OCI-LY7 (cell line): Measurements from ENCODE around the gene TTLL10. TPM values are rescaled to one million over a fixed set of nuclear protein-coding genes. Genes with fewer than 3 reads are reported as not detected.

Source experiments
- BruUV-seq: library from RNA; stranded (reverse); fragments of 400-500 nt; replicated peaks from 2 replicates; lab custom pipeline; 2021; lab: Mats Ljungman, UMichigan
- CTCF ChIA-PET: fragments of 300-600 bp; sonication (Branson Sonifier 250); formaldehyde crosslinking; loops from one replicate; lab custom pipeline; 2022; ENCODE audit warnings: antibody characterized with exemption; ENCODE audit not compliant: unreplicated experiment; lab: Charles Lee
- POLR2A ChIA-PET: fragments of 300-600 bp; sonication (Branson Sonifier 250); formaldehyde crosslinking; loops from one replicate; lab custom pipeline; 2022; ENCODE audit warnings: antibody characterized with exemption; lab: Charles Lee
- DNase-seq: peaks from one replicate; pipeline ENCODE4 v3.0.0-alpha.2; 2015; ENCODE audit warnings: low spot score
- H2AFZ ChIP-seq: fragments of 200-600 bp; sonication (generic), shearing (Covaris generic); 2 replicates; pipeline ENCODE4 v1.6.1; 2014; ENCODE audit warnings: mild to moderate bottlenecking, antibody characterized with exemption, low read length, moderate library complexity
- H3K27ac ChIP-seq: fragments of 200-600 bp; sonication (generic); 2 replicates; pipeline ENCODE4 v1.5.1; 2014; ENCODE audit warnings: mixed run types, low read depth, mild to moderate bottlenecking, moderate library complexity, low read length, inconsistent platforms; ENCODE audit not compliant: poor library complexity, severe bottlenecking
- H3K36me3 ChIP-seq: fragments of 200-600 bp; sonication (generic); 2 replicates; pipeline ENCODE4 v1.6.1; 2014; ENCODE audit warnings: mild to moderate bottlenecking, antibody characterized with exemption, low read length, moderate library complexity, mixed read lengths; ENCODE audit not compliant: insufficient read depth
- H3K4me1 ChIP-seq: fragments of 200-600 bp; sonication (generic); 2 replicates; pipeline ENCODE4 v1.5.1; 2014; ENCODE audit warnings: mild to moderate bottlenecking, low read length; ENCODE audit not compliant: insufficient read depth, poor library complexity, severe bottlenecking
- H3K4me2 ChIP-seq: fragments of 200-600 bp; sonication (generic); 2 replicates; pipeline ENCODE4 v1.6.1; 2014; ENCODE audit warnings: mild to moderate bottlenecking, low read length
- H3K4me3 ChIP-seq: fragments of 200-600 bp; sonication (generic); 2 replicates; pipeline ENCODE4 v1.5.1; 2014; ENCODE audit warnings: mild to moderate bottlenecking, low read depth, low read length; ENCODE audit not compliant: poor library complexity, severe bottlenecking
- H3K79me2 ChIP-seq: fragments of 200-600 bp; sonication (generic); 2 replicates; pipeline ENCODE4 v1.6.1; 2016; ENCODE audit warnings: low read depth, mild to moderate bottlenecking, low read length, moderate library complexity, mixed read lengths; ENCODE audit not compliant: insufficient read depth
- H3K9me2 ChIP-seq: fragments of 200-600 bp; sonication (generic); 2 replicates; pipeline ENCODE4 v1.6.1; 2016; ENCODE audit warnings: mild to moderate bottlenecking, low read length, mixed read lengths; ENCODE audit not compliant: insufficient read depth
- H3K9me3 ChIP-seq: fragments of 200-600 bp; sonication (generic); 2 replicates; pipeline ENCODE4 v1.6.1; 2014; ENCODE audit warnings: mild to moderate bottlenecking, mixed run types, low read length, mixed read lengths
- H4K20me1 ChIP-seq: fragments of 200-600 bp; sonication (generic); 2 replicates; pipeline ENCODE4 v1.6.1; 2014; ENCODE audit warnings: mild to moderate bottlenecking, antibody characterized with exemption, low read length, moderate library complexity, mixed read lengths; ENCODE audit not compliant: insufficient read depth
- CTCF ChIP-seq: fragments of 200-600 bp; sonication (generic); conservative IDR thresholded peaks from 2 replicates; pipeline ENCODE4 v1.5.1; 2014; ENCODE audit warnings: mild to moderate bottlenecking, antibody characterized with exemption, low read length, moderate library complexity, mixed read lengths
- EZH2phosphoT487 ChIP-seq: fragments of 200-600 bp; sonication (generic); IDR thresholded peaks from 2 replicates; pipeline ENCODE4 v1.6.1; 2018; ENCODE audit warnings: low read depth, borderline replicate concordance, mild to moderate bottlenecking, mixed run types, antibody characterized with exemption, low read length, moderate library complexity, mixed read lengths
- intact Hi-C: fragments of 100-400 bp; cut with micrococcal nuclease; formaldehyde crosslinking; loops from one replicate; pipeline ENCODE4 v1.10.0; 2022; ENCODE audit not compliant: unreplicated experiment
- total RNA-seq, 2 experiments: library from RNA; depleted of rRNA in 1 of 2; stranded (reverse); fragments of >200 nt in 1 of 2; shearing (Covaris generic) in 1 of 2; gene quantifications; 2 replicates each; pipeline ENCODE4 v1.2.3, GENCODE V29; 2014 to 2022

Gene TTLL10
- total RNA-seq, 2 experiments from 2014 or later, result not detected

- ChIA-PET POLR2A (no interaction called here), CTCF (no interaction called here)
- no peaks in the 10 kb centered on the region for H4K20me1 ChIP-seq
- no peak overlapping the region for H3K4me3 ChIP-seq
- intact Hi-C loops, result no loop called here
- no peak for DNase-seq
- no peaks in the 10 kb centered on the region for H3K9me2 ChIP-seq
- no peak overlapping the region for H3K4me2 ChIP-seq
- no peaks in the 10 kb centered on the region for H3K9me3 ChIP-seq
- H3K79me2 ChIP-seq, result no peaks in the 10 kb centered on the region
- H2AFZ ChIP-seq, result no peak overlapping the region
- no TSS peak for BruUV-seq
- TF ChIP-seq EZH2phosphoT487, result no peak
- no peak for TF ChIP-seq CTCF
- H3K27ac ChIP-seq, result no peak overlapping the region
- no peaks in the 10 kb centered on the region for H3K4me1 ChIP-seq
- H3K36me3 ChIP-seq, result no peaks in the 10 kb centered on the region
These were observed 24.1 kb downstream of the TTLL10 start for GRCh38 chr1:1197551-1198422.

- H4K20me1 ChIP-seq, result no peaks in the 10 kb centered on the region
- H3K4me1 ChIP-seq, result no peaks in the 10 kb centered on the region
- no peaks in the 10 kb centered on the region for H3K9me3 ChIP-seq
- ChIA-PET CTCF (no interaction called here), POLR2A (no interaction called here)
- intact Hi-C loops, result no loop called here
- H2AFZ ChIP-seq, result no peak overlapping the region
- H3K27ac ChIP-seq, result no peak overlapping the region
- H3K4me3 ChIP-seq, result no peak overlapping the region
- H3K79me2 ChIP-seq, result no peaks in the 10 kb centered on the region
- BruUV-seq, result no TSS peak
- H3K9me2 ChIP-seq, result no peaks in the 10 kb centered on the region
- no peaks in the 10 kb centered on the region for H3K36me3 ChIP-seq
- no peak overlapping the region for H3K4me2 ChIP-seq
- TF ChIP-seq EZH2phosphoT487 (no peak), CTCF (no peak)
- DNase-seq, result no peak
These were observed 24.9 kb downstream of the TTLL10 start for GRCh38 chr1:1198423-1199140.
